IMR-90 (cell line): ENCODE data around the gene CDK14.

Source experiments
- CEBPB ChIP-seq: IDR thresholded peaks from 2 replicates; pipeline ENCODE4 v1.6.1; 2012; ENCODE audit warnings: low read depth, low read length, improper control_type of control experiment
- CTCF ChIP-seq: conservative IDR thresholded peaks from 2 replicates; pipeline ENCODE4 v1.5.1; 2012; ENCODE audit warnings: mild to moderate bottlenecking, low read depth, low read length, improper control_type of control experiment
- ELK1 ChIP-seq: fragments of 150-350 bp; IDR thresholded peaks from 2 replicates; pipeline ENCODE4 v1.6.1; 2016; ENCODE audit warnings: low read depth, mild to moderate bottlenecking, low read length, moderate library complexity, borderline replicate concordance
- MAFK ChIP-seq: IDR thresholded peaks from 2 replicates; pipeline ENCODE4 v1.6.1; 2012; ENCODE audit warnings: low read depth, low read length, improper control_type of control experiment
- NFE2L2 ChIP-seq: fragments of 150-350 bp; IDR thresholded peaks from 2 replicates; pipeline ENCODE4 v1.6.1; 2016; ENCODE audit warnings: low read depth, mild to moderate bottlenecking, low read length
- POLR2A ChIP-seq: IDR thresholded peaks from 2 replicates; pipeline ENCODE4 v1.6.1; 2012; ENCODE audit warnings: mild to moderate bottlenecking, low read depth, low read length
- RFX5 ChIP-seq: IDR thresholded peaks from 2 replicates; pipeline ENCODE4 v1.8.0; 2012; ENCODE audit warnings: low read depth, mild to moderate bottlenecking, low read length, moderate library complexity
- USF2 ChIP-seq: fragments of 150-350 bp; IDR thresholded peaks from 2 replicates; pipeline ENCODE4 v1.6.1; 2017; ENCODE audit warnings: mild to moderate bottlenecking, antibody characterized with exemption, low read length, low read depth

- TF ChIP-seq POLR2A (no peak), CTCF (no peak), NFE2L2 (no peak), CEBPB (no peak), ELK1 (no peak), USF2 (no peak), RFX5 (no peak), MAFK (no peak)
These were observed 434.7 kb downstream of the CDK14 start for GRCh38 chr7:91030680-91031380.
